Hepatocyte (in vitro differentiated cells): ENCODE measurements around the gene PTPRM.

Experiments used
- CTCF ChIP-seq: fragments of 200-600 bp; sonication (generic); IDR thresholded peaks from 2 replicates; pipeline ENCODE4 v1.5.1; 2016; ENCODE audit warnings: antibody characterized with exemption, mild to moderate bottlenecking; ENCODE audit not compliant: poor library complexity
- EZH2 ChIP-seq: fragments of 200-600 bp; sonication (generic); IDR thresholded peaks from 2 replicates; pipeline ENCODE4 v1.6.1; 2016; ENCODE audit warnings: antibody characterized with exemption, mild to moderate bottlenecking, borderline replicate concordance
- EZH2phosphoT487 ChIP-seq: fragments of 200-600 bp; sonication (generic); IDR thresholded peaks from one replicate; pipeline ENCODE4 v1.6.1; 2018; ENCODE audit warnings: antibody characterized with exemption, mild to moderate bottlenecking, low read depth, moderate library complexity; ENCODE audit not compliant: unreplicated experiment, severe bottlenecking

GRCh38 chr18:8277270-8277669 is 710.2 kb downstream of the PTPRM start:
- TF ChIP-seq EZH2 (no peak), CTCF (no peak), EZH2phosphoT487 (no peak)
